RCC 7860 (cell line): Measurements from ENCODE around the gene APRT.

ENCODE experiments used
- DNase-seq: peaks from one replicate; pipeline ENCODE4 v3.0.0-alpha.2; 2015; ENCODE audit warnings: low spot score
- FAIRE-seq: peaks from 2 replicates; lab custom pipeline; 2012; peaks lifted over from hg19 to GRCh38; lab: Jason Lieb, UNC

Gene APRT

DNA sequence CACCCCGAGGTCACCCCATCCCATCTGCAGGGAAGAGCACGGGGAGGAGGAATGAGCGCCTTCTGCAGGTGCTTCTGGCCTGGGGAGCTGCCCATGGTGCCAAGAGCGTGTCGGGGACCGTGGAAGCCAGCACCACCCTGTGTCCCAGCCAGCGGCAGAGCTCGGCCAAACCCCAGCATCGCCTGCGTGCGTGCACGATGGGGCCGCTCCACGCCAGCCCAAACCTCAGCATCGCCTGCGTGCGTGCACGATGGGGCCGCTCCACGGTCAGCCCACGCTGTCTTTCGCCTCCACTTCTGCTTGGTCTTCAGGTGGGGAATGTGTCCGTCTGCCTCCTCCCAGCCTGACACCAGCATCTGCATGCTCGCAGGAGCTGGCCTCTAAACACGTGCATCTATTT is 31.1 kb upstream of the APRT start:
- FAIRE-seq (no peak), DNase-seq (no peak)

DNA sequence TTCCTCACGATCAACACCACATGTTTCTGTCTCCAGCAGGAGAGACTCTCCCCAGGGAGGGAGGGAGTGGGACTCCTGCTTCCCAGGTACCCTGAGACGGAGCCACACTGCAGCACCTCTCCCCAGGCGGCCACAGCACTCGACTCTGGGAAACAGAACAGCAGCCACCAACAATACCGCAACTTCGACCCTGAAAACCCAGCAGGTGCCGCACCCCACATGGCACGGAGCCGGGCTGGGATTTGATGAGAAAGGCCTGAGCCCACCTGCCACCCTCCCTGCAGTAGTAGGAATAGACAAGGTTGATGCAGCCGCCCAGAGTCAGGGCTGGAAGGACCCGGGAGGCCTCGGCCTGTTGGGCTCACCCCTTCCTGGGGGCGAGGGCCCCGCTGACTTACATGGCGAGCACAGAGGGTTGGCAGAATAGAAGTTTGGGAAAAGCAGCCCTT is 30.6 kb upstream of the APRT start:
- FAIRE-seq (no peak), DNase-seq (no peak)

GRCh38 chr16:88841521-88842307 is 30.0 kb upstream of the APRT start:
- FAIRE-seq (no peak), DNase-seq (no peak)

DNA sequence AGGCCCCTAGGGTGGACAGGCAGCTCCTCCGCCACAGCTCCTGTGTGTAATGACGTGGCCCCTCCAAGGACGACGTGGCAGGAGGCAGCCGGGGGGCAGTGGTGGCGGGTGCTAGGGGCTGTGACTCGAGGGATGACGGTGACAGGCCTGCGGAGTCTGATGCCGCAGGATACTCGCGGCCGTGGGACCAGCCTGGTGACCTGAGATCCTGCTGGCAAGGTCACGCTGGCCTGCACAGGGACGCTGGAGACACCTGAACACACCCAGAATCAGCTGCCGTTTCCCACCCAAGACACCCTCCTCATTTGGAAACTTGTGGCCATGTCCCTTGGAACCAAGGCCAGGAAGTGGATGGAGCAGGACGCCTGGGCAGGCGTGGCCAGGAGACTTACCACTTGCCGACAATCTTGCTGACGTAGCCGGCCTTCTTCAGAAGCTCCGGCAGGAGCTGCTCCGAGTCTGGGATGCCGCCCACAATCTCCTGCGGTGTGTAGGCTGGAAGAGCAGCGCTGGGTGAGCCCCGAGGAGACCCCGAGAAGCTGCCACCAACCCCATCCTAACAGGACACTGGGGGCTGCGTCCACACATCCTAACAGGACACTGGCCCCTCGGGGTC is 29.0 kb upstream of the APRT start:
- no peak for FAIRE-seq

DNA sequence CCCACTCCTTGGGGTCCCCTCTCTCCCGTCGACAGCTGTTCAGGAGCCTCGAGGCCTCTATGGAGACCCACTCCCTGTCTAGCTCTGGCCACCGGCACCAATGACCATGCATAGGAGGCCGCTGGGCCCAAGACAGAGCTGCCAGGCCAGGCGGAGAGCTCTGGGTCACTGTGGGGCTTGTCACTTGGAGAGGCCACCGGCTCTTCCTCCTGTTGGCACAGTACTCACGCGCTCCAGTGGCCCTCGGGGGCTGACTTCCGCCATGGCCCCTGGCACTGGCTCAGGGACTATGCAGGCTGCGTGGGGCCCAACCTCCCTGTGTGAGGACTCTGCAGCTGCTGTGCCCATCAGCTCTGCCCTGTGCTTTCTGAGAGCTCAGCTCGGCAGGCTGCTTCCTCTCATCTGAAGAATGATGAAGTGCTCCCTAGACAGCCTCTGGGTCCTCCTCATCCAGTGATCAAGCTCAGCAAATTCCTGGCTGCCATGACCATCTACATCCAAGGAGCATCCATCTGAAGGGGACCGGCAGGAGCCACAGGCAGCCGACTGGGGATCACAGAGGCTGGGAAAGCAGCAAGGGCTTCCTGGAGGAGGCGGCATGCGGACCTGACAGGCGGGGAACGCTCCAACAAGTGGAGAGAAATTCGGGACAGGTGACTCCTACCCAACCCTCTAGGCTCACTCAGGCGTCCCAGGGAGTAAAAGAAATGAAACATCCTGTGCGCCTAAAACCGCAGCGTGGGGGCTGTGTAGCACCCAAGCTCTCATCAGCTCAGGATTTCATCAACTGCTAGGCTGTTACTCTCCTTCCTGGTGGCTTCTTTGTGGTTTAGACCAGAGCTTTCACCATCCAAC is 28.2 kb upstream of the APRT start:
- no peak for DNase-seq
- no peak for FAIRE-seq

More for the DNA sequence above, 29.0 kb upstream of the APRT start:
- DNase-seq: no peak

GRCh38 chr16:88839026-88839529 is 27.4 kb upstream of the APRT start:
- no peak for DNase-seq

GRCh38 chr16:88838566-88838965 is 26.8 kb upstream of the APRT start:
- FAIRE-seq (no peak), DNase-seq (no peak)

More at GRCh38 chr16:88839026-88839529, 27.4 kb upstream of the APRT start:
- FAIRE-seq: no peak

GRCh38 chr16:88837806-88838205 is 26.1 kb upstream of the APRT start:
- DNase-seq (no peak), FAIRE-seq (no peak)

GRCh38 chr16:88836791-88837190 is 25.1 kb upstream of the APRT start:
- FAIRE-seq (no peak), DNase-seq (no peak)

GRCh38 chr16:88835818-88836217 is 24.1 kb upstream of the APRT start:
- FAIRE-seq (no peak), DNase-seq (no peak)

DNA sequence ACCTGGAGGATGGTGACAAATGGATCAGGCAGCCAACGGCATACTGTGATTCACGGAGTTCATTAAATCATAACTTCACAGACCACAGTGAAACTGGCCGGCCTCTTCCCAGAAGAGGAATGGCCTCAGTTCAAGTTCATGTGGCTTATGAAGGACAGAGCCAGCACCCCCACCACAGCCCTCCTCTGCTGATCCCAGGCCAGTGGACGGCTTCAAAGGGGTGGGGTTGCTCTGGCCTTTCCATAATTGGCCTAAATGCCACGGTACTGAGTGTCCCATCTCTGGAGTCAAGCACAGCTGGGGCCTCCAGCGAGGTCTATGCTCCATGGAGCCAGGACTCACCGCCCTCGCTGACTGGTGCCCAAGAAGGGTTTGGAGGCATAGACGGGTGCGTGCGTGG is 23.7 kb upstream of the APRT start:
- DNase-seq (no peak), FAIRE-seq (no peak)

DNA sequence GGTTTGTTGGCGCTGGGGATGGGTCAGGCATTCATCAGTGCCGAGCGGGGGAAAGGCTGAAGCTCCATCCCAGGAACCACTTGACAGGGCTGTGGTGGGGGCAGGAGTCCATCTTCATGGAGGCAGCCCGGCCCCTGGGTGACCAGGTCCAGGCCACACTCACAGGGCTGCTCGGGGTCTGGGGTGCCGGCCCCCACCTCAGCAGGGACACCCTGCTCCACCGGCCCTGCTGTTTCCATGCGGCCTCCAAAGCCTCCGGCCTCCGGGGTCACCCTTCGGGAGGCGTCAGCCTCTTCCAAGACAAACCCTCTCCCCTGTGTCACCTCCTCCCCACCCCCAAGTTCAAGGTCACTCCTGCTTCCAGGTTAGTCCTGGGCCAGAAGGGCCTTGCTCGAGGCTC is 22.9 kb upstream of the APRT start:
- FAIRE-seq (no peak), DNase-seq (no peak)

DNA sequence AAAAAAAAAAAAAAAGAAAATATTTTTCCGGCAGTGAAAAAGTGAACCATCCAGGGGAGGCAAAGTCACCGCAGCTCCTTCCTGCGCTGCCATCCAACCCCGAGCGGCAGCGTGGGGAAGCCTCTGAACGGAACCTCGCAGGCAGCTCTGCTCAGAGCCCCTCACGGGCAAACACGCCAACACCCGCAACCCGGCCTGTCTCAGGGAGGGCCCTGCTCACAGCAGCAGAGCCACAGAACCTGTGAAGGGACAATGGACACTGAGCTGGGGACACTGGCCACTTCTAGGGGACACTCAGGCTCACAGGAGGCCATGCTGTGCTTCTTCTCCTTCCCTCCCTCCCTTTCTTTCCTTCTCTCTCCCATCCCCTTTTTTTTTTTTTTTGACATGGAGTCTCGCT is 21.4 kb upstream of the APRT start:
- DNase-seq (no peak), FAIRE-seq (no peak)

DNA sequence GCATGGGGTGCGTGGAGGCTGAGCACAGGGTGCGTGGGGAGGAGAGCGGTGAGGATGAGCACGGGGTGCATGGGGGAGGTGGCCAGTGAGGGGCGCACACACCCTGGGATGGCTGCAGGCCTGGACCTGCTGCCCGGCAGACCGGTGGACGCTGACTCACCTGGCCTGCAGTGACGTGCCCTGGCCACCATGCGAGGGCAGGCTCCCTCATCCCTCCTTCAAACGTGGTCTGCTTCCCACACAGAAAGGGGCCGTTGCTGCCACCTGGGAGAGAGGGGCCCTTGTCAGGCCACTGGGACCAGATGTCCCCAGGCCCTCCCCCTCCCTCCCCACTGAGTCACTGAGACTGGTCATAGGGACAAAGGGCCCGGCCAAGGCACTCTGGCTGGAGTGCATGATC is 20.1 kb upstream of the APRT start:
- FAIRE-seq: no peak
- DNase-seq: no peak

DNA sequence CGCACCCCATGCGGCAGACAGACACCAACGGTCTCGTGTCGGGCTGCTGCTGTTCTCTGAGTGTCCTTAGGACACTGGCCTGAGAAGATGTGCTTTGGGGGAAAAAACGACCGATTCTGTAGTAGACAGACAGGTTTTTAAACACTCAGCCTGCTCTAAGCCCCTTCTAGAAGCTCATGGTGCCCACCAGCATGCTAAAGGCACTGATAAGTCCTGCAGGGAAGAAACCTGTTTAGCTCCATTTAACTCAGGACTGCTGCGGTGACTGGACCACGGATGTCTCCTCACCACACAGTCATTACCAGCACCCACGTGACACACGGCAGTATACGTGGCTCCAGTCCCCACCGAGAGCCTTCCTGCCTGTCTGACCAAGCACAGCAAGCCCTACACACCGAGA is 19.1 kb upstream of the APRT start:
- FAIRE-seq (no peak), DNase-seq (no peak)

GRCh38 chr16:88830258-88830657 is 18.5 kb upstream of the APRT start:
- no peak for DNase-seq
- FAIRE-seq: no peak

DNA sequence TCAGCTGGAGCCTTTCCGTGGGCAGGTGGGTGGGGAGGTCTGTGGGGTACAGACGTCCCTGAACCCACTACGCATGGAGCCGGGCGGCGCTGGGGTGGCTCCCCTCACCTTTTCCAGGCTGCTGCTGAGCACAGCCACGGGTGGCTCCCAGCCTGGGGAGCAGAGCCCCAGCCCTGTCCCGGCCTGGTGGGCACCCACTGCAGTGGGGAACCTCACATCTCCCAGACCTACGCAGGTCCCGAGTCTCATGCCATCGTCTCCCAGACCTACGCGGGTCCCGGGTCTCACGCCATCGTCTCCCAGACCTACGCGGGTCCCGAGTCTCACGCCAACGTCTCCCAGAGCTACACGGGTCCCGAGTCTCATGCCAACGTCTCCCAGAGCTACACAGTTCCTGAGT is 17.0 kb upstream of the APRT start:
- FAIRE-seq (no peak), DNase-seq (no peak)

DNA sequence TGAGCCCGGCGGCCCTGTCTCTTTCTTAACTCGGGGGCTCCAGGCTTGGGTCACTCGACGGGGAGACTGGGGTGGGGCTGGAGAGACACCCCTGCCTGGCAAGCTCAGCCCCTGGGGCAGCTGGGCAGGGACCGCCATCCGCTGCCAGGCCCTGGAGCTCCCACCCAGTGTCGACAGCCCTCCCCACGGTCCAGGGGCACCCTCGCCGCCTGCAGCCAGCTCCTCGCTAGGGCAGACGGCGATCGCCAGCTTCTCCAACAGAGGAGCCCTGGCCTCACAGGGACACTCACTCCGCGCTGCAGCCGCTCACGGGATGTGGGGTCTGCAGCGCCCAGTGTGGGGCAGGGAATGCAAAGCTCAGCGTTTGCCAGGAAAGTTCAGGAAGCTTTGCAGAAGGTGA is 16.0 kb upstream of the APRT start:
- FAIRE-seq (no peak), DNase-seq (no peak)

GRCh38 chr16:88826070-88826840 is 14.5 kb upstream of the APRT start:
- no peak for DNase-seq
- no peak for FAIRE-seq

GRCh38 chr16:88825146-88825545 is 13.4 kb upstream of the APRT start:
- no peak for FAIRE-seq
- DNase-seq: no peak
